IPS-18a (cell line): ENCODE data around the gene RASGRF2.
A peak's percentile ranks its signal among the peaks of the same experiment; 100 is the strongest.
"Not testable (repeated sequence)": the region's sequence is repeated elsewhere in the genome, so short reads cannot be mapped to it uniquely, and the experiment has no call there.

ENCODE experiments used
- H3K27ac ChIP-seq: one replicate; pipeline ENCODE4 v1.5.1; 2013; ENCODE audit warnings: low read length
- H3K27me3 ChIP-seq: one replicate; pipeline ENCODE4 v1.6.1; 2013; ENCODE audit warnings: mild to moderate bottlenecking, low read length; ENCODE audit not compliant: control insufficient read depth, insufficient read depth
- H3K36me3 ChIP-seq: one replicate; pipeline ENCODE4 v1.6.1; 2013; ENCODE audit warnings: low read depth, low read length; ENCODE audit not compliant: control insufficient read depth
- H3K4me1 ChIP-seq: one replicate; pipeline ENCODE4 v1.6.1; 2013; ENCODE audit warnings: low read depth, low read length; ENCODE audit not compliant: control insufficient read depth
- H3K4me3 ChIP-seq: one replicate; pipeline ENCODE4 v1.5.1; 2013; ENCODE audit warnings: low read length
- H3K9ac ChIP-seq: one replicate; pipeline ENCODE4 v1.6.1; 2013; ENCODE audit warnings: mild to moderate bottlenecking, low read length, moderate library complexity
- H3K9me3 ChIP-seq: one replicate; pipeline ENCODE4 v1.6.1; 2013; ENCODE audit warnings: low read depth, low read length; ENCODE audit not compliant: control insufficient read depth

Gene RASGRF2

DNA sequence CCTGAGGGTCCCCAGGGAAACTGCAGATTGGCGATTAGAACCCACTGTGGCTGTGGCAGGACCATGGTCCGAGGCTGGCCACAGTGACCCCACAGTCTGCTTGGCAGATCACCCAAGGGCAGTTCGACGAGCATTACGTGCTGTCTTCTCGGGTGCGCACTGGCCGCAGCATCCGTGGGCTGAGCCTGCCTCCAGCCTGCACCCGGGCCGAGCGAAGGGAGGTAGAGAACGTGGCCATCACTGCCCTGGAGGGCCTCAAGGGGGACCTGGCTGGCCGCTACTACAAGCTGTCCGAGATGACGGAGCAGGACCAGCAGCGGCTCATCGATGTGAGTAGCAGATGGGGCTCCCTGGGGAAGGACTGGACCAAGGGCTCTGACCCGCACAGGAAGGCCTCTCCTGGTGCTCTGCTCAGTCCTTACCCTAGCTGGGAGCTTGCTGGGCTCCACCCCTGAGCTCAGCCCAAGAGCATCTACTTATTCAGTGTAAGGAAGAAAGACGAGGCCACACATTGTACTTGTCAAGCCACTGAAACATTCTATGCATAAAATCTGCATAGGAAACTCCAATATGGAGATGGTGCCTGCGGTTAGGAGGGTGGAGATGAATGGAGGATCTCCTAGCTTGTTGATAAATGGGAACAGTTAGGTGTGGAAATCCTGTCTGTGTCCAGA is 294.9 kb downstream of the RASGRF2 start:
- Histone ChIP-seq H3K9me3 (no peaks in the 10 kb centered on the region), H3K27me3 (no peaks in the 10 kb centered on the region), H3K9ac (no peak overlapping the region), H3K36me3 (no peaks in the 10 kb centered on the region), H3K4me3 (no peak overlapping the region), H3K27ac (no peak overlapping the region), H3K4me1 (no peaks in the 10 kb centered on the region)

- Histone ChIP-seq H3K36me3 (no peaks in the 10 kb centered on the region), H3K4me3 (no peak overlapping the region), H3K9ac (no peak overlapping the region), H3K9me3 (no peaks in the 10 kb centered on the region), H3K27ac (no peak overlapping the region), H3K4me1 (no peaks in the 10 kb centered on the region), H3K27me3 (no peaks in the 10 kb centered on the region)
Observed at GRCh38 chr5:81256766-81257165, 296.6 kb downstream of the RASGRF2 start.

GRCh38 chr5:81262796-81263195 is 302.6 kb downstream of the RASGRF2 start:
- not testable (repeated sequence) for H3K4me1 ChIP-seq, H3K36me3 ChIP-seq, H3K9ac ChIP-seq, H3K4me3 ChIP-seq, H3K9me3 ChIP-seq, H3K27me3 ChIP-seq, H3K27ac ChIP-seq

DNA sequence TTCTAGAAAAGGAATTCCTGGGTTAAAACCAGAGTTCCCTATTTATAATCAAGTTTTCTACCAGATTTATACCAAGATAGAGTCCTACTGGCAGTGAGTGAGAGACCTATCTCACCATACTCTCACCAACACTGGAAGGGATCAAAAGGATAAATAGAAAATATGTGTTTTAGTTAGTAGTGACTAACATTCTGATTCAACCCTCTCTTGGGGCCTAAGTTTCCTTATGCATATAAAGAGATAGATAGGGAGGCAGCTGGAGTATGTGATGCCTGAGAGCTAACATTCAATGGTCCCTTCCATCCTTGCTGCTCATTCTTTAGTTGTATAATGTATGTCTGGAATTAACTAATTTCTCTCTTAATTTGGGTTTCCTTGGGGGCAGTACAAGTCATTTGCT is 304.9 kb downstream of the RASGRF2 start:
- Histone ChIP-seq H3K4me1 (peaks cover 6% of the 10 kb centered on the region), H3K4me3 (no peak overlapping the region), H3K27ac (no peak overlapping the region), H3K9ac (no peak overlapping the region), H3K9me3 (no peaks in the 10 kb centered on the region), H3K36me3 (no peaks in the 10 kb centered on the region), H3K27me3 (no peaks in the 10 kb centered on the region)

DNA sequence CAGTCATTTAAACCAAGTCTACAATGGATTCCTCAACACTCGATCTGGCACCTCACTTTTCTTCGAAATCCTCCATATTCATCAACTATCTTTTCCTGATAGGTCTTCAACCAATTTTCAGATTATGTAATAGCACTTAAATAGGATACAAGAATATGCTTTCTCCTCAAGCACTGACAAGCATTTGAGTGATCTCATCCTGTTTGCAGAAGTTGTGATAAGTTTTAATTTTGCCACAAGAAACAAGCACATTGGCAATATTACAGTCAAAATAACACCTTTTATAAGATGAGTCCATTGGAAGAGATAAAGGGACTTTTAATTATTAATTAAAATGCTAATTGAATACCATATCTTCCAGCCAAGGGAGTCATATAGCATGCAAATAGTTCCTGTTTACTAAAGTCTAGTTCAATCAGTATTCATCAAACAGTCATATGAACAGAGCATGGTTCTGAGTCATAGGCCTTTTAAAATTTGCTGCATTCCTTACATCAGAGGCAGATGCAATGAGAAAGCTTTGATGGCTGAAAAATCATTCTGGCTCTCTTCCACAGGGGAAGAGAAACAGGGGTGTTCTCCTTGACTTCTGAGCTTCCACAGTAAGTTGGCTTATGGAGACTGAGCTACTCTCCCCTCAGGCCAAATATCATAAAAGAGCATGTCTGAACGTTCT is 308.5 kb downstream of the RASGRF2 start:
- H3K9ac ChIP-seq, result no peak overlapping the region
- H3K27me3 ChIP-seq, result no peaks in the 10 kb centered on the region
- no peaks in the 10 kb centered on the region for H3K36me3 ChIP-seq
- no peak overlapping the region for H3K4me3 ChIP-seq
- H3K27ac ChIP-seq, result no peak overlapping the region
- peaks cover 16% of the 10 kb centered on the region for H3K4me1 ChIP-seq
- H3K9me3 ChIP-seq, result no peaks in the 10 kb centered on the region

GRCh38 chr5:81269751-81270393 is 309.7 kb downstream of the RASGRF2 start:
- no peak overlapping the region for H3K4me3 ChIP-seq
- H3K9me3 ChIP-seq, result no peaks in the 10 kb centered on the region
- no peak overlapping the region for H3K27ac ChIP-seq
- H3K36me3 ChIP-seq, result no peaks in the 10 kb centered on the region
- peak overlapping the region; percentile 7 for H3K9ac ChIP-seq
- peaks cover 16% of the 10 kb centered on the region for H3K4me1 ChIP-seq
- H3K27me3 ChIP-seq, result no peaks in the 10 kb centered on the region

- H3K4me1 ChIP-seq, result peaks cover 16% of the 10 kb centered on the region
- H3K4me3 ChIP-seq, H3K27ac ChIP-seq, H3K27me3 ChIP-seq, H3K36me3 ChIP-seq, H3K9me3 ChIP-seq, H3K9ac ChIP-seq: not testable (repeated sequence)
Observed at GRCh38 chr5:81270394-81271027, 310.3 kb downstream of the RASGRF2 start.
